ENCODE results near the gene SRRM4. TPM values are rescaled to one million over a fixed set of nuclear protein-coding genes. Genes with fewer than 3 reads are reported as not detected.

Gene SRRM4
- total and polyA plus RNA-seq, 12 donors = 0.06 to 0.49 (median 0.29) TPM

GRCh38 chr12:119180380-119181040, 199.2 kb downstream of the SRRM4 start:
- peak; percentile 33 to 48 for DNase-seq

GRCh38 chr12:119181202-119181601, 199.9 kb downstream of the SRRM4 start:
- Histone ChIP-seq H3K4me1 (peaks cover 2 to 63% (median 36%) of the 10 kb centered on the region in 9 donors), H3K27me3 (peaks cover 0 to 13% (median 0%) of the 10 kb centered on the region in 7 donors), H3K27ac (peak overlapping the region in 9 of 10 donors; percentile 15 to 99 (median 96)), H3K9me3 (no peaks in the 10 kb centered on the region), H3K36me3 (peaks cover 0 to 5% (median 0%) of the 10 kb centered on the region in 9 donors), H3K4me3 (peak overlapping the region; percentile 58 to 89 (median 72))
- ATAC-seq (no peak), DNase-seq (no peak)
- intact Hi-C loops (cut with DNase I) = loop anchor here in 2 of 10 donors (5.0 to 10.0 kb wide), 3 partner anchors 64 to 194 kb away; no protein-coding TSS in a partner anchor
- TF ChIP-seq CTCF (IDR thresholded peaks at IDR 0.05) = no peak
- WGBS, 2 donors = 37 to 51% methylated on average over 2 of the region's 2 CpGs

More at GRCh38 chr12:119180380-119181040, 199.2 kb downstream of the SRRM4 start:
- Histone ChIP-seq H3K4me3 (peak overlapping the region; percentile 58 to 89 (median 72)), H3K9me3 (no peaks in the 10 kb centered on the region), H3K36me3 (no peaks in the 10 kb centered on the region), H3K27me3 (peaks cover 0 to 13% (median 0%) of the 10 kb centered on the region in 7 donors), H3K27ac (peak overlapping the region; percentile 87 to 99 (median 94)), H3K4me1 (peaks cover 0 to 62% (median 36%) of the 10 kb centered on the region in 9 donors)
- intact Hi-C loops (cut with DNase I) = loop anchor here in 2 of 10 donors (5.0 to 10.0 kb wide), 3 partner anchors 63 to 194 kb away; no protein-coding TSS in a partner anchor
- ATAC-seq = peak in 2 of 8 donors; percentile 8 to 9
- 17 to 22% methylated on average over 7 of the region's 7 CpGs for WGBS, 2 donors
- no peak for TF ChIP-seq CTCF (IDR thresholded peaks at IDR 0.05)

- peak overlapping the region; percentile 58 to 89 (median 72) for H3K4me3 ChIP-seq
- DNase-seq (no peak), ATAC-seq (no peak)
- no peak for TF ChIP-seq CTCF (IDR thresholded peaks at IDR 0.05)
- peaks cover 2 to 63% (median 33%) of the 10 kb centered on the region in 9 donors for H3K4me1 ChIP-seq
- peak overlapping the region; percentile 49 to 99 (median 92) for H3K27ac ChIP-seq
- no peaks in the 10 kb centered on the region for H3K9me3 ChIP-seq
- peaks cover 0 to 13% (median 0%) of the 10 kb centered on the region in 7 donors for H3K27me3 ChIP-seq
- 36 to 54% methylated on average over 3 of the region's 3 CpGs for WGBS, 2 donors
- H3K36me3 ChIP-seq = peaks cover 0 to 13% (median 1%) of the 10 kb centered on the region in 9 donors
- intact Hi-C loops (cut with DNase I) = loop anchor here in 2 of 10 donors (5.0 to 10.0 kb wide), 3 partner anchors 65 to 193 kb away; no protein-coding TSS in a partner anchor
Measured at GRCh38 chr12:119181944-119182343, 200.6 kb downstream of the SRRM4 start.

GRCh38 chr12:119182701-119183493, 201.6 kb downstream of the SRRM4 start:
- peak in 2 of 8 donors; percentile 15 to 24 for ATAC-seq
- intact Hi-C loops (cut with DNase I) = loop anchor here in 2 of 10 donors (5.0 to 10.0 kb wide), 3 partner anchors 66 to 192 kb away; no protein-coding TSS in a partner anchor
- Histone ChIP-seq H3K4me1 (peaks cover 7 to 66% (median 34%) of the 10 kb centered on the region in 9 donors), H3K27me3 (peaks cover 0 to 13% (median 0%) of the 10 kb centered on the region in 7 donors), H3K27ac (peak overlapping the region; percentile 49 to 99 (median 92)), H3K4me3 (peak overlapping the region; percentile 58 to 89 (median 72)), H3K9me3 (no peaks in the 10 kb centered on the region), H3K36me3 (peaks cover 0 to 22% (median 10%) of the 10 kb centered on the region in 9 donors)
- peak in 1 of 2 donors; percentile 41 for DNase-seq
- 33 to 50% methylated on average over 5 of the region's 5 CpGs for WGBS, 2 donors
- no peak for TF ChIP-seq CTCF (IDR thresholded peaks at IDR 0.05)

All from heart right ventricle (tissue), 16 donors.